Stimulated activated naive CD8-positive, alpha-beta T cell treated with anti-CD3 and anti-CD28 coated beads, Interleukin-15, Interleukin-2, amounts not matched to agents 100 ng/mL and 50 ng/mL, for 24 hours (primary cell): Measurements from ENCODE around the gene ADCY4.
"Not testable (repeated sequence)": the region's sequence is repeated elsewhere in the genome, so short reads cannot be mapped to it uniquely, and the experiment has no call there.

Experiments used
- H3K27ac Mint-ChIP-seq: one replicate; pipeline ENCODE4 v1.8.0; 2021; ENCODE audit warnings: mild to moderate bottlenecking, mixed read lengths
- H3K27me3 Mint-ChIP-seq: one replicate; pipeline ENCODE4 v1.8.0; 2021; ENCODE audit warnings: mixed read lengths
- H3K36me3 Mint-ChIP-seq: one replicate; pipeline ENCODE4 v1.8.0; 2021; ENCODE audit warnings: low read depth, mixed read lengths
- H3K4me1 Mint-ChIP-seq: one replicate; pipeline ENCODE4 v1.8.0; 2021; ENCODE audit warnings: low read depth, mixed read lengths
- H3K4me3 Mint-ChIP-seq: one replicate; pipeline ENCODE4 v1.8.0; 2021; ENCODE audit warnings: mild to moderate bottlenecking, mixed read lengths
- H3K9me3 Mint-ChIP-seq: one replicate; pipeline ENCODE4 v1.8.0; 2021; ENCODE audit warnings: mixed read lengths

Gene ADCY4

DNA sequence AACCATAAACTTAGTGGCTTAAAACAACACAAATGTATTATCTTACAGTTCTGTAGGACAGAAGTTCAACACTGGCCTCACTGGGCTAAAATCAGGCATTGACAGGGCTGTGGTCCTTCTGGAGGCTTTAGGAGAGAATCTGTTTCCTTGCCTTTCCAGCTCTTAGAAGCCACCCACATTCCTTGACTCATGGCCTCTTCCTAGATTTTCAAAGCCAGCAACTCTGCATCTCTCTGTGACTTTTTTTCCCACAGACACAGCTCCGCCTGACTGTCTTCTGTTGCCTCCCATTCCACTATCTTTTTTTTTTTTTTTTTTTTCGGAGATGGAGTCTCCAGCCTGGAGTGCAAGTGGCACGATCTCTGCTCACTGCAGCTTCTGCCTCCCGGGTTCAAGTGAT lies 21.3 kb upstream of the ADCY4 start:
- no peak overlapping the region for H3K4me3 Mint-ChIP-seq
- no peaks in the 10 kb centered on the region for H3K36me3 Mint-ChIP-seq
- peaks cover 8% of the 10 kb centered on the region for H3K4me1 Mint-ChIP-seq
- H3K9me3 Mint-ChIP-seq, result no peaks in the 10 kb centered on the region
- peaks cover 37% of the 10 kb centered on the region for H3K27me3 Mint-ChIP-seq
- H3K27ac Mint-ChIP-seq, result no peak overlapping the region

- Mint-ChIP-seq H3K4me3 (no peak overlapping the region), H3K4me1 (peaks cover 8% of the 10 kb centered on the region), H3K27ac (no peak overlapping the region), H3K9me3 (no peaks in the 10 kb centered on the region), H3K27me3 (peaks cover 42% of the 10 kb centered on the region), H3K36me3 (no peaks in the 10 kb centered on the region)
Observed at GRCh38 chr14:24355009-24355408, 20.1 kb upstream of the ADCY4 start.

DNA sequence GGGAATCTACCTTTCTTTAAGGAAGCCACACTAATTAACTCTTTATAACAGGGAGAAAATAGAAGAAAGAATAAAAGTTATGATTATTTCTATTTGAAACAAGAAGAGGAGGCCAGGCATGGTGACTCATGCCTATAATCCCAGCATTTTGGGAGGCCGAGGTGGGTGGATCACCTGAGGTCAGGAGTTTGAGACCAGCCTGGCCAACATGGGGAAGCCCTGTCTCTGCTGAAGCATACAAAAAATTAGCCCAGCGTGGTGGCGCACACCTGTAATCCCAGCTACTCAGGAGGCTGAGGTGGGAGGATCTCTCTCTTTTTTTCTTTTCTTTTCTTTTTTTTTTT lies 19.6 kb upstream of the ADCY4 start:
- H3K27me3 Mint-ChIP-seq, result peaks cover 42% of the 10 kb centered on the region
- not testable (repeated sequence) for H3K9me3 Mint-ChIP-seq, H3K4me3 Mint-ChIP-seq, H3K4me1 Mint-ChIP-seq, H3K36me3 Mint-ChIP-seq, H3K27ac Mint-ChIP-seq

- Mint-ChIP-seq H3K9me3 (no peaks in the 10 kb centered on the region), H3K36me3 (no peaks in the 10 kb centered on the region), H3K27me3 (peaks cover 45% of the 10 kb centered on the region), H3K27ac (no peak overlapping the region), H3K4me1 (peaks cover 8% of the 10 kb centered on the region), H3K4me3 (no peak overlapping the region)
Observed at GRCh38 chr14:24353559-24354481, 18.9 kb upstream of the ADCY4 start.

DNA sequence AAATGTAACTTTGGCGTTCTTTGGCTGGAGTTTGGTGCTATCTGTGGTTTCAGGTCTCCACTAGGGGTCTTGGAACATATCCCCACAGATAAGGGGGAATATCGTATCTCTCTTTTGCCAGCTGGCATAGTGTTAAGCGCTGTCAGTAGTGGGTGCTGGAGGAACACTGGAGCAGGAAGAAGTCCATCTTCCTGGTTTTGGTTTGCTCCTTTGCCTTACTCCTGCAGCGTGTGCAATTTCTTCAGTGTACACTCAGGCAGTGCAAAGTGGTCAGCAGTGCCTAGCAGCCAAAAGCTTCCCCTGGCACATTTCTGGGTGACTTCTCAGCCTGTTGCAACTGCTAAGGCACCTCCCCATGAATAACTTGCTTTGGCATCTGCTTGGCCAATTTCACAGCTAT lies 16.6 kb upstream of the ADCY4 start:
- no peak overlapping the region for H3K4me3 Mint-ChIP-seq
- H3K4me1 Mint-ChIP-seq, result peaks cover 8% of the 10 kb centered on the region
- H3K36me3 Mint-ChIP-seq, result no peaks in the 10 kb centered on the region
- peaks cover 51% of the 10 kb centered on the region for H3K27me3 Mint-ChIP-seq
- no peaks in the 10 kb centered on the region for H3K9me3 Mint-ChIP-seq
- no peak overlapping the region for H3K27ac Mint-ChIP-seq

DNA sequence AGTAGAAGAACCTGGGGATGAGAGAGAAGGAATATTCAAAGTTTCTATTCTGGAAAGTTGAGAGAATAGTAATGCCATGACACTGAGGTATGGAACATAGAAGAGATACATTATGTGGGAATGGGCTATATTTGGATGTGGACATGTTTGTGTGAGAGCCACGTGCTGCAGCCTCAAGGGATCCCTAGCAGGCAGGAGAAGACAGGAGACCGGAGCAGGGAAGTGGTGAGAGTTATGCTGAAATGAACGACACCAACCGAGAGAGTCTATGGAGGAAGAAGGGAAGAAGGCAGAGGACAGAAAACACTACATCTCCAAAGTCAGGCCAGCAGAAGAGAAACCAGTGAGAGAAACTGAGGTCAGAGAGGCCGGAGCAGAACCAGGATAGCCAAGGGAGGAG lies 14.9 kb upstream of the ADCY4 start:
- peaks cover 57% of the 10 kb centered on the region for H3K27me3 Mint-ChIP-seq
- H3K27ac Mint-ChIP-seq, result no peak overlapping the region
- H3K4me3 Mint-ChIP-seq, result no peak overlapping the region
- no peaks in the 10 kb centered on the region for H3K9me3 Mint-ChIP-seq
- H3K36me3 Mint-ChIP-seq, result no peaks in the 10 kb centered on the region
- H3K4me1 Mint-ChIP-seq, result peaks cover 8% of the 10 kb centered on the region

DNA sequence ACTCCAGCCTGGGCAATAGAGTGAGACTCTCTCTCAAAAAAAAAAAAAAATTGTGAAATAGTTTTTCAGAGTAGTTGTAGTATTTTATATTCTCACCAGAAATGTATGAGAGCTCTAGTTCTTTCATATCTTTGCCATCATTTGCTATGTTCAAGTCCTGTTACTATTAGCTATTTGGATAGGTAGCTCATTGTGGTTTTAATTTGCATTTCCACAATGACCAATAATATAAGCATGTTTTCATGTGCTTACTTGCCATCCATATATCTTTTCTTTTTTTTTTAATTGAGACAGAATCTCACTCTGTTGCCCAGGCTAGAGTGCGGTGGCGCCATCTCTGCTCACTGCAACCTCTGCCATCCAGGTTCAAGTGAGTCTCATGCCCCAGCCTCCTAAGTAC lies 13.3 kb upstream of the ADCY4 start:
- Mint-ChIP-seq H3K27ac (no peak overlapping the region), H3K4me1 (no peaks in the 10 kb centered on the region), H3K36me3 (no peaks in the 10 kb centered on the region), H3K27me3 (peaks cover 52% of the 10 kb centered on the region), H3K4me3 (no peak overlapping the region), H3K9me3 (no peaks in the 10 kb centered on the region)

- Mint-ChIP-seq H3K4me1 (no peaks in the 10 kb centered on the region), H3K27me3 (peaks cover 51% of the 10 kb centered on the region), H3K9me3 (no peaks in the 10 kb centered on the region), H3K27ac (no peak overlapping the region), H3K4me3 (no peak overlapping the region), H3K36me3 (no peaks in the 10 kb centered on the region)
Observed at GRCh38 chr14:24347134-24347533, 12.3 kb upstream of the ADCY4 start.

DNA sequence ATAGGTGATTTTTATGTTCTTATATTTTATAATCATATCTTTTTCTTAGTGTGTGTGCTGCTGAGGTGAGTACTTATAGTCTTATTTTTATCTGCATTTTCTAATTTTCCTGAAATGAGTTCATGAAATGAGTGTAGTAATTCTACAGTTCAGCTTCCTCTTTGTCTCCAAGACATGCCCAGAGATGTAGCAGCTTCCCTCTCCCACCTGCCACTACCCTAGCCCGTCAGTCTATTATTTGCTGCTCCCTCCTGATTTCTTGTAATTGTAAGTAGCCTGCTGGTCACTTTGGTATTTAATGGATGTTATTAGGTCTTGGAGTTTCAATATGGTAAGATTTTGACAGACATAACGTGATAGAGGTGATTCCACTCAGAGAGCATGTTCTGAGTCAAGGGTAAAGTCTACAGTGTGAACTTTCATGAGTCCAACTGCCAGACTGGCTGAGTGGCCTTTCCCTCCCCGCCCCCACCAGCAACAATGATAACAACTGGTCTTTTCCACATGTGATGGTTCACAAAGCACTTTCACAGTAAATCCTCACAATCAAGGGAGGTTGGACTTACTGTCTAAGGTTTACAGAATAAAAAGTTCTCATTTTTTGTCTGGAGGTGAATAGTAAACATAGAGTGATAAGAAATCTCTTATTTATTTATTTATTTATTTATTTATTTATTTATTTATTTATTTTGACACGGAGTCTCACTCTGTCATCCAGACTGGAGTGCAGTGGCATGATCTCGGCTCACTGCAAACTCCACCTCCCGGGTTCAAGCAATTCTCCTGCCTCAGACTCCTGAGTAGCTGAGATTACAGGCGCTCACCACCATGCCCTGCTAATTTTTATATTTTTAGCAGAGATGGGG lies 9.2 kb upstream of the ADCY4 start:
- Mint-ChIP-seq H3K36me3 (no peaks in the 10 kb centered on the region), H3K4me1 (peaks cover 12% of the 10 kb centered on the region), H3K27ac (no peak overlapping the region), H3K27me3 (peaks cover 29% of the 10 kb centered on the region), H3K4me3 (no peak overlapping the region), H3K9me3 (no peaks in the 10 kb centered on the region)

- no peak overlapping the region for H3K27ac Mint-ChIP-seq
- peaks cover 25% of the 10 kb centered on the region for H3K27me3 Mint-ChIP-seq
- no peaks in the 10 kb centered on the region for H3K36me3 Mint-ChIP-seq
- H3K4me1 Mint-ChIP-seq, result peaks cover 21% of the 10 kb centered on the region
- H3K9me3 Mint-ChIP-seq, result no peaks in the 10 kb centered on the region
- H3K4me3 Mint-ChIP-seq, result no peak overlapping the region
Observed at GRCh38 chr14:24342889-24343288, 8.0 kb upstream of the ADCY4 start.

DNA sequence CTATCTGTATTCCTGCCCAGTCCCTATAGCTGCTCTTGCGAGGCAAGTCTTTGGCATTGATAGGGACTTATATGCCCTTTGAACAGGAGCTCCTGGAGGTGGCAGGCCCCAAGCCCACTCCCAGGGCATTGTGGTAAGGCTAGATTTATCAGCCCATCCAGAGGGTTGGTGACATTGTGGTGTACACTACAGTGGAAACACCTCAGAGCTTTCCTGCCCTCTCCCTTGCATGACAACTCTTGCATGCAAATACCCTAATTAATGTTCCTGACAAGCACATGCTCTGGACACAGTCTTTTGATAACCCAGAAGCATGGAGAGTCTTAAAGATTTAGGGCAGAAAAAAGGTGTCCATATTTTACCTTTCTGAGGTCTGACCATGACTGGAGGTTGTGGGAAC lies 5.7 kb upstream of the ADCY4 start:
- no peaks in the 10 kb centered on the region for H3K9me3 Mint-ChIP-seq
- no peak overlapping the region for H3K4me3 Mint-ChIP-seq
- peaks cover 22% of the 10 kb centered on the region for H3K27me3 Mint-ChIP-seq
- H3K27ac Mint-ChIP-seq, result no peak overlapping the region
- peaks cover 6% of the 10 kb centered on the region for H3K36me3 Mint-ChIP-seq
- H3K4me1 Mint-ChIP-seq, result peaks cover 21% of the 10 kb centered on the region

- Mint-ChIP-seq H3K9me3 (no peaks in the 10 kb centered on the region), H3K4me1 (peaks cover 30% of the 10 kb centered on the region), H3K36me3 (peaks cover 6% of the 10 kb centered on the region), H3K27ac (peak within 1 kb of the TSS; percentile 55), H3K27me3 (peaks cover 20% of the 10 kb centered on the region), H3K4me3 (peak within 1 kb of the TSS; percentile 87)
Observed at GRCh38 chr14:24339284-24340151, 4.6 kb upstream of the ADCY4 start, which contains the start of gene RIPK3. TSS of gene RIPK3 (minus strand) at chr14:24339991. CDS start at chr14:24339826, 165 bp downstream.

GRCh38 chr14:24338843-24339242 lies 4.0 kb upstream of the ADCY4 start:
- Mint-ChIP-seq H3K4me3 (peak overlapping the region; percentile 87), H3K27ac (no peak overlapping the region), H3K36me3 (peaks cover 6% of the 10 kb centered on the region), H3K9me3 (no peaks in the 10 kb centered on the region), H3K27me3 (peaks cover 24% of the 10 kb centered on the region), H3K4me1 (peaks cover 35% of the 10 kb centered on the region)

GRCh38 chr14:24337824-24338175 lies 2.9 kb upstream of the ADCY4 start:
- H3K4me3 Mint-ChIP-seq, result no peak overlapping the region
- H3K27ac Mint-ChIP-seq, result no peak overlapping the region
- H3K36me3 Mint-ChIP-seq, result peaks cover 6% of the 10 kb centered on the region
- H3K9me3 Mint-ChIP-seq, result no peaks in the 10 kb centered on the region
- H3K4me1 Mint-ChIP-seq, result peaks cover 46% of the 10 kb centered on the region
- H3K27me3 Mint-ChIP-seq, result peaks cover 27% of the 10 kb centered on the region
